Activated CD4-positive, alpha-beta T cell treated with anti-CD3 and anti-CD28 coated beads, Interleukin-2, Interleukin-6, amounts not matched to agents 100 ng/mL and 50 ng/mL, durations not matched to agents 16 hours and 8 hours (primary cell): ENCODE measurements around the gene SPOCK2.

Experiments
- DNase-seq: peaks from one replicate; pipeline ENCODE4 v3.0.0-alpha.2; 2020

Gene SPOCK2

GRCh38 chr10:72069751-72070526, 18.4 kb downstream of the SPOCK2 start:
- no peak for DNase-seq

- DNase-seq = no peak
Observed at GRCh38 chr10:72068901-72069446, 19.4 kb downstream of the SPOCK2 start.

GRCh38 chr10:72068126-72068765, 20.1 kb downstream of the SPOCK2 start:
- DNase-seq = no peak

- no peak for DNase-seq
Observed at GRCh38 chr10:72067463-72068125, 20.8 kb downstream of the SPOCK2 start.

GRCh38 chr10:72066318-72067284, 21.8 kb downstream of the SPOCK2 start:
- DNase-seq = no peak

DNA sequence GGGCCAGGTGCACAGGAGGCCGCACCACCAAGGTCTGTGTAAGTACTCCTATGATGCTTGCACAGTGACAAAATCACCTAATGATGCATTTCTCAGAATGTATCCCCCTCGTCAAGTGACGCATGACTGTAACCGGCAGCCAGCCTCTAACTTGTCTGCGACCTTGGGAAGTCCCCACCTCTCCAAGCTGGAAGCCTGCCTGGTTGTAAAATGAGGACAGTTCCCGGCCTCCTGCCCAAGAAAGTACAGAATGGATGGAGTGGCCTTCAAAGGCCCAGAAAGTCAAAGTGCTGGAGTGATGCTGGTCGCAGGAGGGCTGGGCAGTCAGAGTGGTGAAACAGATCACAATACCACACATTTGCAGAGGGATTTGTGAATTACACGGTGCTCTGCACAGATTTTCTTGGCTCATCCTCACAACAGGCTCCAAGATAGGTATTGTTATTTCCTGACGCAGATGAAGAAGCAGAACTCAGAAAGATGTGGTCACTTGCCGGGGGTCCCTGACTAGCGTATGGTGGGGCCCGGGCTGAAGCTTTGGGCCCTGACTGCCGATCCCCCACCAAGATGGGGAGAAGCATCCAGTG, 22.8 kb downstream of the SPOCK2 start:
- DNase-seq = no peak

- no peak for DNase-seq
Observed at GRCh38 chr10:72063703-72064391, 24.5 kb downstream of the SPOCK2 start.

GRCh38 chr10:72062832-72063702, 25.3 kb downstream of the SPOCK2 start:
- DNase-seq = no peak

GRCh38 chr10:72062382-72062781, 26.0 kb downstream of the SPOCK2 start:
- no peak for DNase-seq

DNA sequence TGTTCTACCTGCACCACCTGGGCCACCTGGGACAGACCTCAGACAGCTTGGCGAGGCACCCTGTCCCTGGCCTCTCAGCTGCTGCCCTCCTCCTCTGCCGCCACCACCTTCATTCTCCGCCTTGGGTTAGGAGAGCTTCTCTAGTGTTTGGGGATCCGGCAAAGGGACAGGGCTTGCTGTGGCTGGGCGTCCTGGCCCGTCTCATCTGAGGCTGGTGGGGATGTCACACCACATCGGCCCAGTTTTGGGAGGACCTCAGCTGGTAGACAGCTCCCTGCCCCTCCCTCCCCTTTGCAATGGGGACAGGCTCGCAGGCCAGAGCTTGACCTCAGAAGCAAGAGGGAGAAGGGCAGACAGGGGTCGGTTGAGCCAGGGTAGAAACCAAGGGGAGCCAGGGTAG, 26.4 kb downstream of the SPOCK2 start:
- no peak for DNase-seq

DNA sequence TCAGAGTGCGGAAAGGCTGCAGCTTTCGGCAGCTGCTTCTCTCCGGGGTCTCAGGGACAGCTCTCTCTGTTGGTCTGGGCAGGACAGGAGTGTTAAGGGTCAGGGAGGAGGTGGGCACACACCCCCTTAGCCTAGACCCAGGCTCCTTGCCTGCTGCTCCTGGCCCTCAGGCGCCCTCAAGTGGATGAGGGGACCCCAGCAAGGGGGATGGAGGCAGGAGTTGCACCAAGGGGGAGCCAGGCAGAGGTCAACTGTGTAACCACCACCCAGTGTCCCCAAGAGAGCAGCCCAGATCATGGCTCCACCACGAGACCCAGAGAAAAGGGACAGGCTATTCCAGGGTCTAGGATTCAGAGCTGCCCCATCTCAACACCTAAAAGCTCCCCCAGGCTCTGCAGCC, 26.9 kb downstream of the SPOCK2 start:
- DNase-seq = no peak

GRCh38 chr10:72059843-72060822, 28.2 kb downstream of the SPOCK2 start:
- no peak for DNase-seq

GRCh38 chr10:72058989-72059842, 29.1 kb downstream of the SPOCK2 start:
- DNase-seq = no peak

DNA sequence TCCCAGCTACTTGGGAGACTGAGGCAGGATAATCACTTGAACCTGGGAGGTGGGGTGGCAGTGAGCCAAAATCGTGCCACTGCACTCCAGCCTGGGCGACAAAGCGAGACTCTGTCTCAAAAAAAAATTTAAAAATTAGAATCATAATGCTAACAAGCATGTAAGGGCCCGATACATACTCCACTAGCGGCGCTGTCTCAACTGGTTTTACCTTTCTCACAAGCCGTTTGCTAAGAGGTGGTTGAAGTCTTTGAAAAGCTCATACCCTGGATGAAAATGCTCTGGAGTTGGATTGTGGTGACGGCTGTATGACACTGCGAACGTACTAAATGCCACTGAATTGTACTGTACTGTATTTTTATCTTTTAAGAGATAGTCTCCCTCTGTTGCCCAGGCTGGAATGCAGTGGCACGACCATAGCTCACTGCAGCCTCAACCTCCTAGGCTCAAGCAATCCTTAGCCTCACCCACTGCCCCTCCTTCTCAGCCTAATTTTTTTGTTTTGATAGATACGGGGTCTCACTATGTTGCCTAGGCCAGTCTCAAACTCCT, 29.9 kb downstream of the SPOCK2 start:
- no peak for DNase-seq

- no peak for DNase-seq
Observed at GRCh38 chr10:72056932-72057751, 31.2 kb downstream of the SPOCK2 start.

DNA sequence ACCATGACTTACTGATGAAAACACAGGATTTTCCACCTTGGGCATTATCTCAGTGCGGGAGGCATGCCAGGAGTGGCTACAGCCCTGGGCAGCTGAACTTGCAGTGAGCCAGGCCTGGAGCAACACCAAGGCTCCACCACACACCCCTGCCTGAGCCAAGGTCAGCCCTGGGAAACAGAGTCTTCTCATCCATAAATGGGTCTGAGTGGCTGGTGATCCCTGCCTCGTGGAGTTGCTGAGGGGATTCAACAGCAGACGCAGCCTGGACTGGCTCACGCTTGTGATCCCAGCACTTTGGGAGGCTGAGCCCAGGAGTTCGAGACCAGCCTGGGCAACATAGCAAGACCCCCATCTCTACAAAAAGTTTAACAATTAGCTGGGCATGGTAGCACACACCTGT, 32.2 kb downstream of the SPOCK2 start:
- DNase-seq = no peak

DNA sequence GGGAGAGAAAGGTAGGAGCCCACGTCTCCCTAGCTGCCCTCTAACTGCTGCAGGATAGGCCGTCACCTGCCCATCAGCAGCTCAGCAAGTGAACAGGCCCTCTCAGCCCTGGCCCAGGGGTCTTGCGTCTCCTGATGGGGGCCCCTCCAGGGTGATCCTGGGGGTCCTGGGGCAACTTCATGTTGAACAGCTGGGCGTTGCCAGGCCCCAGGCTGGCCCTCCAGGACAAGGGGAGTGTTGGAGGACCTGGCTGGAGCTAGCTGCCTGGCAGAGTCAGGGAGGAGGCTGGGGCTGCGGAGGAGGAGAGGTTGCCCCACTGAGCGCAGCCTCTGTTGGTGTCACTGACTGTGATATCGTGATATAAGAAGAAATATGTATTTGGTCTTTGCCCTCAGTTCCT, 34.7 kb downstream of the SPOCK2 start:
- DNase-seq = no peak
